Testis (tissue), 2 donors: ENCODE measurements around the gene IGSF8.

ENCODE experiments used
- CTCF ChIP-seq, 3 experiments: fragments of 450-650 bp in 2 of 3; fragments of 200-600 bp in 1 of 3; sonication (generic) in 1 of 3; IDR thresholded peaks; one replicate each; pipeline ENCODE4 v1.5.1; 2016 to 2019; ENCODE audit warnings: antibody characterized with exemption in 3 of 3, mild to moderate bottlenecking in 2 of 3, moderate library complexity in 1 of 3
- POLR2A ChIP-seq: fragments of 450-650 bp; IDR thresholded peaks from one replicate; pipeline ENCODE4 v1.6.1; 2017; ENCODE audit warnings: antibody characterized with exemption, mild to moderate bottlenecking, moderate library complexity

- no peak for TF ChIP-seq CTCF (IDR thresholded peaks at IDR 0.05)
- no peak for TF ChIP-seq POLR2A
Measured at GRCh38 chr1:160116283-160117147, 18.1 kb upstream of the IGSF8 start.
